GM04504 (cell line): ENCODE results near the gene SQSTM1.

Experiments used
- DNase-seq: peaks from one replicate; pipeline ENCODE4 v3.0.0-alpha.2; 2012; ENCODE audit warnings: low read depth

Gene SQSTM1

GRCh38 chr5:179874136-179874535 is 53.4 kb downstream of the SQSTM1 start:
- DNase-seq, result no peak

GRCh38 chr5:179874536-179875292 is 54.0 kb downstream of the SQSTM1 start:
- DNase-seq, result no peak

- no peak for DNase-seq
Measured at GRCh38 chr5:179875741-179876609, 55.3 kb downstream of the SQSTM1 start.

- DNase-seq, result no peak
Measured at GRCh38 chr5:179876610-179876952, 55.9 kb downstream of the SQSTM1 start.

- no peak for DNase-seq
Measured at GRCh38 chr5:179878222-179879002, 57.7 kb downstream of the SQSTM1 start.

GRCh38 chr5:179879003-179879689 is 58.4 kb downstream of the SQSTM1 start:
- no peak for DNase-seq

- no peak for DNase-seq
Measured at GRCh38 chr5:179879690-179880010, 58.9 kb downstream of the SQSTM1 start.

- no peak for DNase-seq
Measured at GRCh38 chr5:179880066-179880650, 59.5 kb downstream of the SQSTM1 start.

- no peak for DNase-seq
Measured at GRCh38 chr5:179880848-179881590, 60.3 kb downstream of the SQSTM1 start.

- no peak for DNase-seq
Measured at GRCh38 chr5:179882338-179882737, 61.6 kb downstream of the SQSTM1 start.

- DNase-seq, result no peak
Measured at GRCh38 chr5:179883163-179883562, 62.5 kb downstream of the SQSTM1 start.

GRCh38 chr5:179885491-179886090 is 64.9 kb downstream of the SQSTM1 start:
- no peak for DNase-seq

GRCh38 chr5:179886190-179886911 is 65.6 kb downstream of the SQSTM1 start:
- no peak for DNase-seq

- no peak for DNase-seq
Measured at GRCh38 chr5:179887095-179887494, 66.4 kb downstream of the SQSTM1 start.
